Placental epithelial cell (primary cell): ENCODE measurements around the gene CLRN1. TPM values are rescaled to one million over a fixed set of nuclear protein-coding genes. Genes with fewer than 3 reads are reported as not detected.

Experiments used
- total RNA-seq: library from RNA; depleted of rRNA; stranded (reverse); fragments of >200 nt; gene quantifications from 2 replicates; pipeline ENCODE4 v1.2.3, GENCODE V29; 2012

Gene CLRN1
- total RNA-seq = not detected in 2 replicates

GRCh38 chr3:150972366-150973071 lies at the start of gene CLRN1:
CLRN1 (minus strand) TSS chr3:150972727; CDS start chr3:150972708, 19 bp downstream.

GRCh38 chr3:150905339-150905738 lies 67.2 kb downstream of the CLRN1 start, which contains the start of gene MINDY4B:
MINDY4B (minus strand) TSS chr3:150905439; CDS start chr3:150905439, 0 bp downstream.

Other genes starting within 250 kb of the CLRN1 start
- gene SIAH2, start 209.6 kb downstream of the CLRN1 start, total RNA-seq = 86.0 and 97.5 TPM in 2 replicates
- not detected in 2 replicates for gene MINDY4B, start 67.3 kb downstream of the CLRN1 start, total RNA-seq
- gene MED12L, start 112.9 kb upstream of the CLRN1 start, total RNA-seq = under 0.01 and 0.11 TPM in 2 replicates
- not detected in 2 replicates for gene GPR171, start 230.5 kb upstream of the CLRN1 start, total RNA-seq